Measurements from ENCODE around the gene CAMSAP1.

CAMSAP1 gene

DNA sequence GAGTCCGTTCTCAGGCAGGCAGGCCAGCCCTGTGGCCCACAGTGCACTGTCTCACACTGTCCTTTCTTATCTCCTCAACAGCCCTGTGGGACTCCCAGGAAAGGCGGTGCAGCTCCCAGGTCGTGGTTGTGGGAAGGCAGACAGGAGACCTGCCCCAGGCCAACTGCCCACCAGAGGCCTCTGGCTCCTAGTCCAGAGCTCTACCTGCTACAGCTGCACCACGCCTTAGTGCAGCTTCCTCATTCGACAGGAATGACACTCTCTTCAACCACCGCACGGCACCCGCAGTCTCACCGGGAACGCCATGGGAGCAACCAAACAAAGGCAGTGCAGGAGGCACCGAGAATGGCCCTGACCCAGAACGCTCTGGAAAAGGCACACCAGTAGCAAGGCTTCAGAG lies 25.3 kb downstream of the CAMSAP1 start:
- Histone ChIP-seq H4K20me1 (ENCODE audit: insufficient read depth, low read length) (peaks cover 86% of the 10 kb centered on the region), H3K4me2 (ENCODE audit: insufficient read depth, low read length) (no peak overlapping the region), H3K27me3 (ENCODE audit: insufficient read depth, low read length, poor library complexity) (no peaks in the 10 kb centered on the region), H3K27ac (ENCODE audit: low read length) (no peak overlapping the region), H3K36me3 (ENCODE audit: insufficient read depth, low read length) (peaks cover 20% of the 10 kb centered on the region), H3K4me3 (ENCODE audit: low read depth in 1 of 2, low read length in 2 of 2) (no peak overlapping the region), H3K4me1 (ENCODE audit: insufficient read depth, low read length) (peaks cover 11% of the 10 kb centered on the region), H3K9me3 (ENCODE audit: insufficient read depth, low read length, severe bottlenecking) (no peaks in the 10 kb centered on the region), H2AFZ (ENCODE audit: low read depth, low read length) (no peak overlapping the region), H3K79me2 (ENCODE audit: insufficient read depth, low read length) (peaks cover 95% of the 10 kb centered on the region), H3K9ac (ENCODE audit: low read depth, low read length) (no peak overlapping the region)
- DNase-seq (no peak), ATAC-seq (ENCODE audit: insufficient read depth, low read depth) (no peak)
- TF ChIP-seq, protein P1, sequence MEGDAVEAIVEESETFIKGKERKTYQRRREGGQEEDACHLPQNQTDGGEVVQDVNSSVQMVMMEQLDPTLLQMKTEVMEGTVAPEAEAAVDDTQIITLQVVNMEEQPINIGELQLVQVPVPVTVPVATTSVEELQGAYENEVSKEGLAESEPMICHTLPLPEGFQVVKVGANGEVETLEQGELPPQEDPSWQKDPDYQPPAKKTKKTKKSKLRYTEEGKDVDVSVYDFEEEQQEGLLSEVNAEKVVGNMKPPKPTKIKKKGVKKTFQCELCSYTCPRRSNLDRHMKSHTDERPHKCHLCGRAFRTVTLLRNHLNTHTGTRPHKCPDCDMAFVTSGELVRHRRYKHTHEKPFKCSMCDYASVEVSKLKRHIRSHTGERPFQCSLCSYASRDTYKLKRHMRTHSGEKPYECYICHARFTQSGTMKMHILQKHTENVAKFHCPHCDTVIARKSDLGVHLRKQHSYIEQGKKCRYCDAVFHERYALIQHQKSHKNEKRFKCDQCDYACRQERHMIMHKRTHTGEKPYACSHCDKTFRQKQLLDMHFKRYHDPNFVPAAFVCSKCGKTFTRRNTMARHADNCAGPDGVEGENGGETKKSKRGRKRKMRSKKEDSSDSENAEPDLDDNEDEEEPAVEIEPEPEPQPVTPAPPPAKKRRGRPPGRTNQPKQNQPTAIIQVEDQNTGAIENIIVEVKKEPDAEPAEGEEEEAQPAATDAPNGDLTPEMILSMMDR (IDR thresholded peaks at IDR 0.05; ENCODE audit: borderline replicate concordance, extremely low read depth, low read length, poor library complexity, severe bottlenecking), result no peak
- TF ChIP-seq EZH2 (IDR thresholded peaks at IDR 0.05; ENCODE audit: borderline replicate concordance, low read depth, low read length, severe bottlenecking), result no peak

DNA sequence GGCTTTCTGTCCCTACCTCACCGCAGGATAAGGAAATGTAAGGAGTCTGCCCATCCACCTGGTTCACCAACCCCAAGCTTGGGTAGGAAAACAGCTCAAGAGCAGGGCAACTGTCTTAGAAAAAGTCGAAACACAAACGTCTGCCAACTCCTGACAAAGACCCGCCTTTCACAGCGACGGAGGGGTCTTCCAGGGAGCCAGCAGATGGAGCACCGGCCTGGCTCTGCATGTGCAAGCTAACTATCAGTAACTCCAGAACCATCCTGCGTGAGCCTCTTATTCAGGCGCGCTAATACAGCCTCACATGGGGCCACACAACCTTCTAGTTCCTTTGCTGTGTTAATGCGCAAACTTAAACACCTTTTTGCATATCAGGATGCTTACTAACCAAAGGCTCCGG lies 26.9 kb downstream of the CAMSAP1 start:
- Histone ChIP-seq H3K79me2 (ENCODE audit: insufficient read depth, low read length) (peaks cover 91% of the 10 kb centered on the region), H3K27ac (ENCODE audit: low read length) (no peak overlapping the region), H3K9me3 (ENCODE audit: insufficient read depth, low read length, severe bottlenecking) (no peaks in the 10 kb centered on the region), H3K4me2 (ENCODE audit: insufficient read depth, low read length) (no peak overlapping the region), H3K4me3 (ENCODE audit: low read depth in 1 of 2, low read length in 2 of 2) (no peak overlapping the region), H2AFZ (ENCODE audit: low read depth, low read length) (no peak overlapping the region), H3K36me3 (ENCODE audit: insufficient read depth, low read length) (peaks cover 20% of the 10 kb centered on the region), H3K4me1 (ENCODE audit: insufficient read depth, low read length) (no peaks in the 10 kb centered on the region), H3K9ac (ENCODE audit: low read depth, low read length) (no peak overlapping the region), H4K20me1 (ENCODE audit: insufficient read depth, low read length) (peaks cover 77% of the 10 kb centered on the region), H3K27me3 (ENCODE audit: insufficient read depth, low read length, poor library complexity) (no peaks in the 10 kb centered on the region)
- ATAC-seq (ENCODE audit: insufficient read depth, low read depth) (no peak), DNase-seq (no peak)
- TF ChIP-seq, protein P1 (IDR thresholded peaks at IDR 0.05; ENCODE audit: borderline replicate concordance, extremely low read depth, low read length, poor library complexity, severe bottlenecking), result no peak
- no peak for TF ChIP-seq EZH2 (IDR thresholded peaks at IDR 0.05; ENCODE audit: borderline replicate concordance, low read depth, low read length, severe bottlenecking)

DNA sequence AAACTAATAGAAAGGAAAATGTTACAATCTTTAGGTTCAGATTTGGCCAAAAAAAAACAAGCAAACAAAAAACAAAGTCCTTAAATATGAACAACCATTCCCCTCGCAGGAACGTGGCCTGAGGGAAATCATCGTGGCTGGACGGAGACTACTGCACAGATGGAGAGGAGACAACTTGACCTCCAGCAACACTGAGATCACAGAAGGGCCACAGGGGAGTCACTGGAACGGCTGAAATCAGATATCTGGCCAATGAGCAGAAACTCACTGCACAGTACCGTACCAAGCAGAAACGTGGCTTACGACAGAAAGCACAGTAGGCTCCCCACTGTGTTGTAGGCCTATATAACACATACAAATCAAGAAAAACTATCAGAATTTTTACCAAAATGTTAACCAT lies 27.7 kb downstream of the CAMSAP1 start:
- no peak overlapping the region for H2AFZ ChIP-seq (ENCODE audit: low read depth, low read length)
- DNase-seq (no peak), ATAC-seq (ENCODE audit: insufficient read depth, low read depth) (no peak)
- no peak overlapping the region for H3K4me2 ChIP-seq (ENCODE audit: insufficient read depth, low read length)
- no peaks in the 10 kb centered on the region for H3K9me3 ChIP-seq (ENCODE audit: insufficient read depth, low read length, severe bottlenecking)
- peaks cover 90% of the 10 kb centered on the region for H3K79me2 ChIP-seq (ENCODE audit: insufficient read depth, low read length)
- H3K4me3 ChIP-seq (ENCODE audit: low read depth in 1 of 2, low read length in 2 of 2), result no peak overlapping the region
- H4K20me1 ChIP-seq (ENCODE audit: insufficient read depth, low read length), result peaks cover 69% of the 10 kb centered on the region
- H3K36me3 ChIP-seq (ENCODE audit: insufficient read depth, low read length), result peaks cover 20% of the 10 kb centered on the region
- no peaks in the 10 kb centered on the region for H3K4me1 ChIP-seq (ENCODE audit: insufficient read depth, low read length)
- TF ChIP-seq EZH2 (IDR thresholded peaks at IDR 0.05; ENCODE audit: borderline replicate concordance, low read depth, low read length, severe bottlenecking), result no peak
- TF ChIP-seq, protein P1 (IDR thresholded peaks at IDR 0.05; ENCODE audit: borderline replicate concordance, extremely low read depth, low read length, poor library complexity, severe bottlenecking), result no peak
- H3K9ac ChIP-seq (ENCODE audit: low read depth, low read length), result no peak overlapping the region
- no peaks in the 10 kb centered on the region for H3K27me3 ChIP-seq (ENCODE audit: insufficient read depth, low read length, poor library complexity)
- H3K27ac ChIP-seq (ENCODE audit: low read length), result no peak overlapping the region

DNA sequence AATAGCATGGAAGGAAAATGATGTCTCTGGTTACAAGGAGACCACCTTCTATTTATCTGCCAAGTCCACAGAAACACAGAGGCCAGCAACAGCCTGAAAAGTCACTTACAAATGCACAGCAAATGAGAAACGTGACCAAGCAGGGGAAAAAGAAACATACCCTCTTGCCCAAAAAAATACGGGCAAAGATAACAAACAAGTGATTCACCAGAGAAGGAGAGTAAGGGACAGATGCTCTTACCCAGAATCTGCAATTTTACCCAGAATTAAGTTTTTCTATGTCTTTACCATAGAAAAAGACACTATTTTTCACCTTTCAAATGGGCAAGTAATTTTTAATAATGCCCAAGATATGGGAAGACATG lies 28.1 kb downstream of the CAMSAP1 start:
- no peaks in the 10 kb centered on the region for H3K9me3 ChIP-seq (ENCODE audit: insufficient read depth, low read length, severe bottlenecking)
- H3K79me2 ChIP-seq (ENCODE audit: insufficient read depth, low read length), result peaks cover 89% of the 10 kb centered on the region
- DNase-seq (no peak), ATAC-seq (ENCODE audit: insufficient read depth, low read depth) (no peak)
- H3K27me3 ChIP-seq (ENCODE audit: insufficient read depth, low read length, poor library complexity), result no peaks in the 10 kb centered on the region
- no peak overlapping the region for H2AFZ ChIP-seq (ENCODE audit: low read depth, low read length)
- no peak overlapping the region for H3K9ac ChIP-seq (ENCODE audit: low read depth, low read length)
- H3K27ac ChIP-seq (ENCODE audit: low read length), result no peak overlapping the region
- peaks cover 20% of the 10 kb centered on the region for H3K36me3 ChIP-seq (ENCODE audit: insufficient read depth, low read length)
- peaks cover 67% of the 10 kb centered on the region for H4K20me1 ChIP-seq (ENCODE audit: insufficient read depth, low read length)
- no peak for TF ChIP-seq EZH2 (IDR thresholded peaks at IDR 0.05; ENCODE audit: borderline replicate concordance, low read depth, low read length, severe bottlenecking)
- TF ChIP-seq, protein P1 (IDR thresholded peaks at IDR 0.05; ENCODE audit: borderline replicate concordance, extremely low read depth, low read length, poor library complexity, severe bottlenecking), result no peak
- H3K4me2 ChIP-seq (ENCODE audit: insufficient read depth, low read length), result no peak overlapping the region
- H3K4me3 ChIP-seq (ENCODE audit: low read depth in 1 of 2, low read length in 2 of 2), result no peak overlapping the region
- no peaks in the 10 kb centered on the region for H3K4me1 ChIP-seq (ENCODE audit: insufficient read depth, low read length)
